Mucosa of stomach (tissue), 1 donor: Measurements from ENCODE around the gene VEPH1.
"Not testable (repeated sequence)": the region's sequence is repeated elsewhere in the genome, so short reads cannot be mapped to it uniquely, and the experiment has no call there.

Source experiments
- H3K27me3 ChIP-seq: one replicate; pipeline ENCODE4 v1.7.0; 2013; ENCODE audit warnings: mild to moderate bottlenecking, low read length; ENCODE audit not compliant: control insufficient read depth, insufficient read depth
- H3K36me3 ChIP-seq: one replicate; pipeline ENCODE4 v1.7.0; 2013; ENCODE audit warnings: low read length; ENCODE audit not compliant: control insufficient read depth, insufficient read depth
- H3K4me1 ChIP-seq: one replicate; pipeline ENCODE4 v1.7.0; 2013; ENCODE audit warnings: mild to moderate bottlenecking, low read length; ENCODE audit not compliant: control insufficient read depth, insufficient read depth
- H3K4me3 ChIP-seq: one replicate; pipeline ENCODE4 v1.7.0; 2013; ENCODE audit warnings: low read length
- H3K9ac ChIP-seq: one replicate; pipeline ENCODE4 v1.7.0; 2013; ENCODE audit warnings: mild to moderate bottlenecking, low read length, moderate library complexity
- H3K9me3 ChIP-seq: one replicate; pipeline ENCODE4 v1.7.0; 2013; ENCODE audit warnings: mild to moderate bottlenecking, low read length, moderate library complexity; ENCODE audit not compliant: control insufficient read depth
- donor health status: Pancreatic carcinoma.

The VEPH1 gene

GRCh38 chr3:157348304-157349075 lies 154.7 kb downstream of the VEPH1 start:
- not testable (repeated sequence) for H3K27me3 ChIP-seq, H3K36me3 ChIP-seq, H3K4me1 ChIP-seq, H3K9me3 ChIP-seq, H3K4me3 ChIP-seq, H3K9ac ChIP-seq

- Histone ChIP-seq H3K36me3 (no peaks in the 10 kb centered on the region), H3K9ac (no peak overlapping the region), H3K9me3 (no peaks in the 10 kb centered on the region), H3K4me1 (no peaks in the 10 kb centered on the region), H3K4me3 (no peak overlapping the region), H3K27me3 (no peaks in the 10 kb centered on the region)
Measured at GRCh38 chr3:157347577-157348303, 155.5 kb downstream of the VEPH1 start.

GRCh38 chr3:157336252-157337009 lies 166.8 kb downstream of the VEPH1 start:
- Histone ChIP-seq H3K4me1 (no peaks in the 10 kb centered on the region), H3K36me3 (no peaks in the 10 kb centered on the region), H3K9ac (no peak overlapping the region), H3K4me3 (no peak overlapping the region), H3K27me3 (no peaks in the 10 kb centered on the region), H3K9me3 (no peaks in the 10 kb centered on the region)

DNA sequence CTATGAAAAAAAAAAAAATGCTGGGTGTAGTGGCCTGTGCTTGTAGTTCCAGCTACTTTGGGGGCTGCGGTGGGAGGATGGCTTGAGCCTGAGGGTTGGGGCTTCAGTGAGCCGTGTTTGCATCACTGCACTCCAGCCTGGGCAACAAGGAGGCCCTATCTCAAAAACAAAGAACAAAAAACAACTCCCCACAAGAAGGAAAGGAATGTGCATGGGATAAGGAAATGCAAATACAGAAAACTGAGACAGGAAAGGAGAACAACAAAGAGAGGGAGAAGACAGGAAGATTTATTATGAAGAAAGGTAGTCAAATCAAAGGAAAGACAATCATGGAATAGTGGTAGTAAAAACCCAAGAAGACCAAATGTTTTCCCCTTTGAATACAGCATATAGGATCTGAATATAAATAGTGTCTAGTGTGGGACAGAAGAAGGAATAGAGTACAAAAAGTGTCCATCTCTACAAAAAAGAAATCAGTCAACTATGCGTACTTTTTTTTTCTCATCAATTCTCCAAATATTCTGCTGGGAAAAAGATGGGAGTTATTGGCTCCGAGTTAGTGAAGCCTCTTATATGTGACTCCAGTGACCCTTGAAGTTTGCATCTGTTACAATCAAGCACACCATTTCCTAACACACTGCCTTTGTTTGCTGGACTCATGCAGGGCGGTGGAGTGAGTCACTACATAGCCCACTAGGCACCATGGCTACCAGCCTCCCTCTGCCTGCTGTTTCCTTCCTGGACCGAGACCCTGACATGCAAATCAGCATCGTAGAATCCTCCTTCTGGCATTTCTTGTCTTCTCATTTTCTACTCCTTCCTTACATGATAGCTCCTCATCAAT lies 167.8 kb downstream of the VEPH1 start:
- Histone ChIP-seq H3K9me3 (no peaks in the 10 kb centered on the region), H3K27me3 (no peaks in the 10 kb centered on the region), H3K9ac (no peak overlapping the region), H3K4me1 (no peaks in the 10 kb centered on the region), H3K36me3 (no peaks in the 10 kb centered on the region), H3K4me3 (no peak overlapping the region)

DNA sequence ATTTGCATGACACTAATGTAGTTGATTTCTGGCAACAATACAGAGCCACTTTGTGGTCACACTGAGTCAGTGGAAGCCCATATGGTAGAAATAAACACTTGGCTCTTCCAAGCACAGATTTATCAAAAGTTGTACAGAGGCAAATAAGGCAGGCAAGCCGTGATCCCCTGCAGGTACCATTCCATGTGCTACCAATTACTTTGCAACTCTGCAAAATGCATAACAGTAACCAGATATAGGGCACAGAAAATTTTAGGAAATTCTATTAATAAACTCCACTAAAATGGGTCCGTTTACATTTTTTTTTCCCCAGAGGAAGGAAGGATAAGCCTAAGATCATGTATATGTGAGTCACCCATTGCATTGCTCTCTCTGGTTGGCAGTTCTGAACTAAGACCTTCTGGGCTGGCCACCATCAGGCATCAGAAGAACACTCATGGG lies 169.6 kb downstream of the VEPH1 start:
- Histone ChIP-seq H3K4me1 (no peaks in the 10 kb centered on the region), H3K36me3 (no peaks in the 10 kb centered on the region), H3K9ac (no peak overlapping the region), H3K9me3 (no peaks in the 10 kb centered on the region), H3K4me3 (no peak overlapping the region), H3K27me3 (no peaks in the 10 kb centered on the region)

GRCh38 chr3:157330206-157330605 lies 173.0 kb downstream of the VEPH1 start:
- Histone ChIP-seq H3K4me1 (no peaks in the 10 kb centered on the region), H3K9me3 (no peaks in the 10 kb centered on the region), H3K4me3 (no peak overlapping the region), H3K9ac (no peak overlapping the region), H3K27me3 (no peaks in the 10 kb centered on the region), H3K36me3 (no peaks in the 10 kb centered on the region)

- H3K36me3 ChIP-seq: no peaks in the 10 kb centered on the region
- no peaks in the 10 kb centered on the region for H3K4me1 ChIP-seq
- H3K9me3 ChIP-seq: no peaks in the 10 kb centered on the region
- H3K9ac ChIP-seq: no peak overlapping the region
- H3K27me3 ChIP-seq: no peaks in the 10 kb centered on the region
- no peak overlapping the region for H3K4me3 ChIP-seq
Measured at GRCh38 chr3:157329551-157329950, 173.7 kb downstream of the VEPH1 start.

DNA sequence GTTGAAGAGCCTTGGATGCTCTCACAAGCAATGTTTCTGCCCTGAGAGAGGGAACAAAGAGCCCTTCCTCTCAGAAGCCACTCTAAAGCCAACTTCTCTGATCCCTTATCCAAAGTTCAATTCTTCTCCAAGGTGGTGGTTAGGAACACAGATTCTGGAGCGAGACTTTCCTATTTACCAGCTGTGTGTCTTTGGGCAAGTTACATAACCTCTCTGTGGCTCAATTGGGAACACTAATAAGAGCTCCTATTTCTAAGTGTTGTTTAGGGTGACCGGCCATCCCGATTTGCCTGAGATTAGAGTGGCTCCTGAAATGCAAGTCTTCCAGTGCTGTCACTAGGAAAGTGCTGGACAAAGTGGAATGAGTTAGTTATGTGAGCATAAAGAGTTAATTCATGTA lies 175.4 kb downstream of the VEPH1 start:
- no peaks in the 10 kb centered on the region for H3K27me3 ChIP-seq
- H3K9ac ChIP-seq: no peak overlapping the region
- no peaks in the 10 kb centered on the region for H3K9me3 ChIP-seq
- H3K4me1 ChIP-seq: no peaks in the 10 kb centered on the region
- H3K4me3 ChIP-seq: no peak overlapping the region
- no peaks in the 10 kb centered on the region for H3K36me3 ChIP-seq

- Histone ChIP-seq H3K9me3 (no peaks in the 10 kb centered on the region), H3K27me3 (no peaks in the 10 kb centered on the region), H3K4me1 (no peaks in the 10 kb centered on the region), H3K4me3 (no peak overlapping the region), H3K36me3 (no peaks in the 10 kb centered on the region), H3K9ac (no peak overlapping the region)
Measured at GRCh38 chr3:157327018-157327417, 176.2 kb downstream of the VEPH1 start.

DNA sequence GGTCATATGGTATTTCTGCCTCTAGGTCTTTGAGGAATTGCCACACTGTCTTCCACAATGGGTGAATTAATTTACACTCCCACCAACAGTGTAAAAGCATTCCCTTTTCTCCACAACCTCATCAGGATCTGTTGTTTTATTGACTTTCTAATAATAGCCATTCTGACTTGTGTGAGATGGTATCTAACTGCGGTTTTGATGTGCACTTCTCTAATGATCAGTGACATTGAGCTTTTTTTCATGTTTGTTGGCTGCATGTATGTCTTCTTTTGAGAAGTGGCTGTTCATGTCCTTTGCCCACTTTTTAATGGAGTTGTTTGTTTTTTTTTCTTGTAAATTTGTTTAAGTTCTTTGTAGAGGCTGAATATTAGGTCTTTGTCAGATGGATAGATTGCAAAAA lies 178.3 kb downstream of the VEPH1 start:
- H3K9ac ChIP-seq, H3K4me3 ChIP-seq, H3K4me1 ChIP-seq, H3K27me3 ChIP-seq, H3K36me3 ChIP-seq, H3K9me3 ChIP-seq: not testable (repeated sequence)

DNA sequence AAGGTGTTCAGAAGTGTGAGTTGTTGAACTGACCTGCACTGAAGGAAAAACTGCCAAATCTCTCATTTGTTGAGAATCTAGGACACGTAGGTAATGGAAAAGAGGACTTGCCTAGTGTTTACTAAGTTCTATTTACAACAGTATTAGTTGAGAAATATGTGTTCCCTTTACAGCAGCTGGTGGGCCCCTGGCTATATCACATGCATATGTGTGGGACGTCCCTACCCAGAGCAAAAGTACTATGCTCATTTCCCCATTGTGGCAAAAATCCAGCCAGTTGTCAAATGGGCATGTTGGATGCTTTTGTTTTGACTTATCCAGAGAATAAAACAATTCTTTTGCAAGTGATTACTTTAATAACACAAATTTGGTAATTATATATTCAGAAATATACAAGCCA lies 179.9 kb downstream of the VEPH1 start:
- no peaks in the 10 kb centered on the region for H3K27me3 ChIP-seq
- no peaks in the 10 kb centered on the region for H3K4me1 ChIP-seq
- no peaks in the 10 kb centered on the region for H3K9me3 ChIP-seq
- no peak overlapping the region for H3K4me3 ChIP-seq
- H3K36me3 ChIP-seq: no peaks in the 10 kb centered on the region
- H3K9ac ChIP-seq: no peak overlapping the region
